GM18909 (cell line): ENCODE data around the gene FARP1.

Experiments
- ATAC-seq: cut with Tn5 transposase; IDR thresholded peaks from one replicate; pipeline ENCODE4 v1.9.1; 2021; ENCODE audit warnings: mild to moderate bottlenecking; ENCODE audit not compliant: unreplicated experiment, poor library complexity

FARP1 gene

GRCh38 chr13:98322091-98322718, 179.3 kb downstream of the FARP1 start:
- no peak for ATAC-seq

- ATAC-seq = no peak
Observed at GRCh38 chr13:98324105-98324504, 181.2 kb downstream of the FARP1 start.

GRCh38 chr13:98325724-98326123, 182.8 kb downstream of the FARP1 start:
- no peak for ATAC-seq

- no peak for ATAC-seq
Observed at GRCh38 chr13:98326291-98326690, 183.4 kb downstream of the FARP1 start.

GRCh38 chr13:98327371-98328270, 184.7 kb downstream of the FARP1 start:
- no peak for ATAC-seq

- no peak for ATAC-seq
Observed at GRCh38 chr13:98328511-98328910, 185.6 kb downstream of the FARP1 start.

- ATAC-seq = no peak
Observed at GRCh38 chr13:98332222-98332621, 189.3 kb downstream of the FARP1 start.

GRCh38 chr13:98332691-98333090, 189.8 kb downstream of the FARP1 start:
- ATAC-seq = no peak

GRCh38 chr13:98333486-98333885, 190.6 kb downstream of the FARP1 start:
- ATAC-seq = no peak

GRCh38 chr13:98334620-98335205, 191.8 kb downstream of the FARP1 start:
- no peak for ATAC-seq

- no peak for ATAC-seq
Observed at GRCh38 chr13:98335721-98336120, 192.8 kb downstream of the FARP1 start.

GRCh38 chr13:98338310-98338709, 195.4 kb downstream of the FARP1 start:
- ATAC-seq = no peak

- no peak for ATAC-seq
Observed at GRCh38 chr13:98339684-98340425, 197.0 kb downstream of the FARP1 start.

- ATAC-seq = no peak
Observed at GRCh38 chr13:98342953-98343352, 200.1 kb downstream of the FARP1 start.

GRCh38 chr13:98343461-98343860, 200.6 kb downstream of the FARP1 start:
- ATAC-seq = no peak

GRCh38 chr13:98344392-98344791, 201.5 kb downstream of the FARP1 start:
- ATAC-seq = no peak

GRCh38 chr13:98345107-98345935, 202.4 kb downstream of the FARP1 start:
- ATAC-seq = no peak

GRCh38 chr13:98346904-98347636, 204.2 kb downstream of the FARP1 start:
- ATAC-seq = no peak

GRCh38 chr13:98347756-98348155, 204.9 kb downstream of the FARP1 start:
- no peak for ATAC-seq
